GM12874 (cell line): ENCODE data around the gene NEK6.

ENCODE experiments used
- TF ChIP-seq, protein P1 (sequence below): IDR thresholded peaks from 2 replicates; pipeline ENCODE4 v1.5.1; 2011; ENCODE audit warnings: low read depth, mild to moderate bottlenecking, control low read depth, low read length, moderate library complexity; ENCODE audit not compliant: insufficient read depth

NEK6 gene

DNA sequence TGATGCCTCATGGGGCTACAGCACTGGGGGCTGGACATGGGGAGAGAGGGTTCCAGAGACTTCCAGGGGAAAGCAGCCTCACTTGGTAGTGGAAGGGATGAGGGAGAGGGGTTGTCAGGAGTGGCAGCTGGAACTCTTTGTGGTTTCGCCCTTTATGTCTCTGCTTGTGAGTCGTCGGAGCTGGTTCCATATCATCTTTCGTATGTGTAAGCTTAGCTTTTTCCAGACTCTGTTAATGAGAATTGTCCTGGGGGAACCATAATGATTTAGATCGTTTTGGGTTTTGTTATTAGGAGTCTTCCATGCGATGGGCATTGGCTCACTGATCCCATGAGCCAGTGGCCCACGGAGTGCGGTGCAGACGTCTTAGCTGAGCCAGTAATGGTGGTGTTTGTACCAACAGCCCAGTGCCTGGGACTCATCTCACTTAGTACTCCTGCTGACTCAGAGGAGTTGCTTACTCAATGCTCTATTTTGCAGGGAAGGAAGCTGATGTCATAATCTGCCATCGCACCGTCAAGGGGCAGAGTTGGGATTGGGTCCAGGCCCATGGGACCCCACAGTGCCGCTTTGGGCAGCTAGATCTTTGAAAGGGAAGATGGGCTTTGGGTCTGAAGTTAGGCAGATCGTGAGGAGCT is 48.5 kb downstream of the NEK6 start:
- TF ChIP-seq, protein P1, sequence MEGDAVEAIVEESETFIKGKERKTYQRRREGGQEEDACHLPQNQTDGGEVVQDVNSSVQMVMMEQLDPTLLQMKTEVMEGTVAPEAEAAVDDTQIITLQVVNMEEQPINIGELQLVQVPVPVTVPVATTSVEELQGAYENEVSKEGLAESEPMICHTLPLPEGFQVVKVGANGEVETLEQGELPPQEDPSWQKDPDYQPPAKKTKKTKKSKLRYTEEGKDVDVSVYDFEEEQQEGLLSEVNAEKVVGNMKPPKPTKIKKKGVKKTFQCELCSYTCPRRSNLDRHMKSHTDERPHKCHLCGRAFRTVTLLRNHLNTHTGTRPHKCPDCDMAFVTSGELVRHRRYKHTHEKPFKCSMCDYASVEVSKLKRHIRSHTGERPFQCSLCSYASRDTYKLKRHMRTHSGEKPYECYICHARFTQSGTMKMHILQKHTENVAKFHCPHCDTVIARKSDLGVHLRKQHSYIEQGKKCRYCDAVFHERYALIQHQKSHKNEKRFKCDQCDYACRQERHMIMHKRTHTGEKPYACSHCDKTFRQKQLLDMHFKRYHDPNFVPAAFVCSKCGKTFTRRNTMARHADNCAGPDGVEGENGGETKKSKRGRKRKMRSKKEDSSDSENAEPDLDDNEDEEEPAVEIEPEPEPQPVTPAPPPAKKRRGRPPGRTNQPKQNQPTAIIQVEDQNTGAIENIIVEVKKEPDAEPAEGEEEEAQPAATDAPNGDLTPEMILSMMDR: no peak

DNA sequence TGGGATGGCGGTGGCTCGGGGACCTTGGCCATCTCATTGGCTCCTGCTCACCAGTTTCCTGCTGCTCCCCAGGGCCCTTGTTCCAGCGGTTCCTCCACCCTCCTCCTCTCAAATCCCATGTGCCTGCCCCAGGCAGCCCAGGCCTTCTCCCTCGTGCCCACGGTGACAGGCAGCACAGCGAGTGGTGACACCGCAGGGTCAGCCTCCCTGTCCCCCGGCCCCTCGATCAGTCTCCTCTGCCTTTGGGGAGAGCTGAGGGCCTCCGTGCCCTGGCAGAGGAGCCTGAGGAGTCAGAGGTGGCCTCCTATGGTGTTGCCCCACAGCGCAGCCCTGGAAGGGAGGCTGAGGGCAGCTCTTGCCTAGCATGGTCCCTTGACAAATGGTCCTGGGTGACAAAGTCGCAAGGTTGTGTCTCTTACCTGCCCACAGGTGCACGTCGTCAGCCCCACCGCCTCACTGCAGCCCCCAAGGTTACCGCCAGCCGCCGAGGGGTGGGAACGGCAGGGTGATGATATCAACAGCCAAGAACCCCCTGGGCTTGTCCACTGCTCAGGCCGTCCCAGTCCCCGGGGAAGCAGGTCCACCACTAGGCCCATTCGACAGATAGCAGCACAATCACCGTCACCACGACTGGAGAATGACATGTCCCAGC is 49.8 kb downstream of the NEK6 start:
- TF ChIP-seq, protein P1: no peak

DNA sequence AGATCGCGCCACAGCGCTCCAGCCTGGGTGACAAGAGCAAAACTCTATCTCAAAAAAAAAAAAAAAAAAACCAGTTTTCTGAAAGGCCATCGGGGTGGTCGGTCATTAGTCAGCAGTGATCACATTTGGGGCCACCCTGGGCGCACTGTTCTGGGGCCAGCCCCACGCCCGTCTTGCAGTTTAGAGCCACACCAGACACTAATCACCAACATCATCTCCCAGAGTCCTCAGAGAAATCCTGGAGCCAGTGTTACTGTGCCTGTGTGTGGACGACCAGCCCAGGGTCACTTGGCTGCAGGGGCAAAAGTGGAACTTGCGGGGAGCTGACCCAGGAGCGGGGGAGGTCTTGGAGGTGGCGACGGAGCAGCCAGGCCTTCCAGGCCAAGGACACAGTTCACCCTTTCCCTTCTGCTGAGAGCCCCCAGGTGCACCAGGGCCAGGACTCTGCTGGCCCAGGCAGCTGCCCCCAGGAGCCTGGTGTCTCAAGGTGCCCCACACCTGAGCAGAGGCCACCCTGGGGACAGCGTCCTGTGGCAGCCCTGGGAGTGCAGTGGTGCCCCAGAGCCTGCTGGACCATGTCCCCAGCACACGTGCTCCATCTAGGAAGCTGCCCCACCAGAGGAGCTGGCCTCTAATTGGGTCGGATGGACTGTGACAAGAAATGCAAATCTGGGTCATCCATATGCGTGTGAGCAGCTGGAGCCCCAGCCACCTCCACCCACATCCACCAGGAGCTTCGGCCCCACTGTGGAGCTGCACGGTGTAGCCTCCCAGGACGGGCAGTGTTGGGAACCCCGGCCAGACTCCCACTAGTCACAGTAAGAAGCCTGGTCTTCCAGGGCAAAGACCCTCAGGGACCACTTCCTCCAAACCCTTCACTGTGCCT is 51.1 kb downstream of the NEK6 start:
- TF ChIP-seq, protein P1: no peak

DNA sequence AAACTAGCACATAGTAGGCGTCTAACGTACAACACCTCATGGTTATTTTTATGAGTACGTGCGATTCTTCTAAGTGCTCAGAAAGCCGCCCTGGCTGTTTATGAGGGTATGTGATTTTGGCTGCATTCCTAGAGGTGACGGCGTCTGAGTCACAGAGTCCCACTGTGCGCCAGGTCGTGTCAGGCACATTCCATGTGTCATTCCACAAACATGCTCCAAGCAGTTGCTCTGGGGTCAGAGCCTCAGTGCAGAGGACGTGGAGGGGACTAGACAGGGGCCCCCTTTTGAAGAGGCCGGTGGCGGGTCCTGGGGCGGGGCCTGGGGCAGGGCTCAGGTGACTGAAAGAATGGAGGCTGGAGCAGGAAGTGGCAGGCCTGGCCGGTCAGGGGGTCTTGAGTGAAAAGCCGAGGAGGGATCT is 51.9 kb downstream of the NEK6 start:
- TF ChIP-seq, protein P1: no peak

DNA sequence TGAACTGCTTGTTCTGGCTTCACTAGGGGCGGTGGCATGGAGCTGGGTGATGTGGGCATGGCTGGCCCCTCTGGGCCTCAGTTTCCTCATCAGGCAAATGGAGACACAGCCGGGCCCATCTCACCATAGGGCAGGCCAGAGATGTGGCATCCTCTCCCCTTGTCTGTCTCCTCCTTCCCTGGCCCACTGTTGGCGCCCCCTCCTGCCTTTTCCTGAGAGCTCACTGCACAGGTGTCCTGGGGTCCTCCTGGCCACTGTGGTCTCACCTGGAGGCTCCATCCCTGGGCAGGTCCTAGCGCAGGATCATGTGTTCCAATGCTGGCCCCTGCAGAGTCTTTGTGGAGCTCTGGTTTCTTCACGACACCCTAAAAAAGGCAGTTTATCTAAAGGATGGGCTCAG is 53.5 kb downstream of the NEK6 start:
- TF ChIP-seq, protein P1: no peak

DNA sequence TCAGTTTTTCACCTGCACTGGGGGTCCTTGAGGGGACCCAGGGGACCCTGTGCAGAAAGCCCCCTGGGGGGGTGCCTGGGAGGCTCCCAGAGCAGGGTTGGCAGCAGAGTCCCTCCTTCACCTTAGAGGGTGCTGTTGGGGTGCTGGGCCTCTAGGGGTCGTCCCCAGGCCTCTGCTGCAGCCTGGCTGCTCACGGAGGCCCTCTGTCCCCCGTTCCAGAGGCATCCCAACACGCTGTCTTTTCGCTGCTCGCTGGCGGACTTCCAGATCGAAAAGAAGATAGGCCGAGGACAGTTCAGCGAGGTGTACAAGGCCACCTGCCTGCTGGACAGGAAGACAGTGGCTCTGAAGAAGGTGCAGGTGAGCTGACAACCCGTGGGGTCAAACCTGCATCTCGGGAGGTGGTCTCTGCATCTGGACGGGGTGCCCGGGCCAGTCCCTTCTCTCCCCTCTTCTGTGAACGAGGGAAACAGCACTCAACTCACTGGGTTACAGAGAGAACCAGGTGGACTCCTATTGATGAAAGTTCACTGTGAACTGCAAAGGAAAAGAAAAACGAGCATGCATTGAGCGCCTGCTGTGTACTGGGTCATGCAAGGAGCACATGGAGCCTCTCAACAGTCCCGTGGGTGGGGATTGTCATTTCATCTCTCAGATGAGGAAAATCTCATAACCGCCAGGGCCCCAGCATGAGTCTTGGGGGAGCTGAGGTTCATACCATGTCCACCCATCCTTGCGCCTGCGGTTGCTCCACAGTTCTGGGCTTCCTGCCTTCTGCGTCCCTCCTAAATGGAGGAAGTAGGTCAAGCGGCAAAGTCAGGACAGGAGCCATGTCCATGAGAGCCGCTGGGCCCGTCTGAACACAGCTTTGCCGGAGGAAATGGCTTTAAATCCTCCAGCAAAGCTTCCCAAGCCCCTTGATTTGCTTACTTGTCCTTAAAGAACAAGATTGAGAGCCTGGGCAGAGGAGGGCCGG is 54.8 kb downstream of the NEK6 start:
- TF ChIP-seq, protein P1: 0 out of 2 replicates have a peak, but pooled peaks have one; percentile 10
